ENCODE data around the gene INCA1.

Gene INCA1

DNA sequence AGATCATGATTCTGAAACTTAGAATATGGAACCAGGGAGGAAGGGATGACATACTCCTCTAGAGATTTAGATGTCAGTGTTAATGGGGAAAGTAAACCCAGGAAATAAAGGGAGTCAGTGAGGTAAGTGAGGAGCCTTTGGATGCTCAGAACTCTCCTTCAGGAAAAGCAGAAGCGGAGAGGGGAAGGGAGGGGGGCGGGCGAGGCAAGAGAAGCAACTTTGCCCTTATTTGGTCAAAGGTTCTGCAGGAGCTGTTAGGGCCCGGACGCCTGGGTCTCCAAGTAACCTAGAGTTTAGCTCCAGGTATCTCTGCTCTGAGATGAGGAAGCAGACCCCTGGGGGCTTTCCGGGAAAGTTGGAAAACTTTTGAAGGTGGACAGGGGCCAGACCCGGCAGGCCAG is 50.3 kb downstream of the INCA1 start:
- peak overlapping the region; percentile 90 for H3K4me3 ChIP-seq (ENCODE audit: control insufficient read depth, low read depth, low read length)
- no peak for DNase-seq (ENCODE audit: low read depth)
- TF ChIP-seq CTCF (conservative IDR thresholded peaks at IDR 0.05; ENCODE audit: control insufficient read depth, insufficient read depth, low read depth, low read length), result no peak

GRCh38 chr17:4946312-4946976 is 50.9 kb downstream of the INCA1 start:
- DNase-seq (ENCODE audit: low read depth), result no peak
- no peak for TF ChIP-seq CTCF (conservative IDR thresholded peaks at IDR 0.05; ENCODE audit: control insufficient read depth, insufficient read depth, low read depth, low read length)
- peak overlapping the region; percentile 90 for H3K4me3 ChIP-seq (ENCODE audit: control insufficient read depth, low read depth, low read length)

- DNase-seq (ENCODE audit: low read depth), result no peak
- H3K4me3 ChIP-seq (ENCODE audit: control insufficient read depth, low read depth, low read length), result peak overlapping the region; percentile 90
- no peak for TF ChIP-seq CTCF (conservative IDR thresholded peaks at IDR 0.05; ENCODE audit: control insufficient read depth, insufficient read depth, low read depth, low read length)
Observed at GRCh38 chr17:4945944-4946280, 51.4 kb downstream of the INCA1 start.

DNA sequence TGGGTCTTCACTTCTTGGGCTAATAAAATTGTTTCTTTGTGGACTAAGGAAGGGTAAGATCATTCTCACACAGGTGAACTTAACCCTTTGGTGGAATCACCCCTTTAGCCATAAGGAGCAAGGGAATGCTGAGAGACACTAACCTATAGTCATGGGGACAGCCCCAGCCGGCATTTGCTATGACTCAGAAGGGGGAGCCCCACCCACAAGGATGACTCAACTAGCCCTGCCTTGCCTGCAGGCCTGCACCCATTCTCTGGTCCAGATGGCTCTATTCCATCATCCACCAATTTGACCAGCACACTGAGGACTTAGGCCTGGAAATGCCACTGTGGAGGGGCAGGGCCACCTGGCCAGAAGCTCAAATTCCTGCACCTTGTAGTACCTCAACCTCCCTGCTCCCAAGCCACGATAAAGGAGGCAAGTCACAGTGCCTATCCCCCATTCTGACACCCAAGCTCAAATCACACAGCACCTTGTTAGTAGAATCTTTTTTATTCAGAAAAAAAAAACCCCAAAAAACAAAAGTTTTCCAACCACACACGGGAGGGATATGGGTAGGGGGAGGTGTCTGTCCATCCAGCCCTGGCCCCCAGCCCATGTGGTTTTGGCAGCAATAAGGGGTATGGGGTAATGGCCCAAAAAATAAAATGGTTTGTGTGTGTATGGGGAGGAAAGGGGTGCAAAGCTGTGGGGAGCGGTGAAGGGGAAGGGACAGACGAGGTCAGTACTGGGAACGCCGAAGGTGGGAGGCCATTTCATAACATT is 52.0 kb downstream of the INCA1 start:
- no peak for TF ChIP-seq CTCF (conservative IDR thresholded peaks at IDR 0.05; ENCODE audit: control insufficient read depth, insufficient read depth, low read depth, low read length)
- DNase-seq (ENCODE audit: low read depth), result peak; percentile 94
- peak overlapping the region; percentile 90 for H3K4me3 ChIP-seq (ENCODE audit: control insufficient read depth, low read depth, low read length)

GRCh38 chr17:4944554-4945175 is 52.7 kb downstream of the INCA1 start:
- DNase-seq (ENCODE audit: low read depth), result no peak
- peak overlapping the region; percentile 15 for H3K4me3 ChIP-seq (ENCODE audit: control insufficient read depth, low read depth, low read length)
- no peak for TF ChIP-seq CTCF (conservative IDR thresholded peaks at IDR 0.05; ENCODE audit: control insufficient read depth, insufficient read depth, low read depth, low read length)

DNA sequence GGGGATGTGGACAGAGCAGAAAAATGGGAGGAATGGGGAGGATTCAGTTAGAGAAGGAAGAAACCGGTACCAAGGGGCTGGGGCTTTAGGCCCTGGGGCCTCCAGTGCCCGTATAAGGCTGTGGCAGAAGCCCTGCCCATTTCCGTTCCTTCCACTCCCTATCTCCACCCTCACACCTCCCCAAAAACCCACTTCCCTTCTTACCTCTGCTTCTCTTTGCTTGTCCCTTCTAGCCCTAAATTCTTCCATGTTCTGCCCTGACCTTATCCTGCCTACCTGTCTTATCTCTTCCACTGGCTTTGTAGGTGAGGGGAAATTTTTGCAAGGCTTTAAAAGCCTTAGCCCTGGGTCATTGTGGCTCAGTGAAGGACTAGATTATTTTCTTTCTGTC is 53.2 kb downstream of the INCA1 start:
- DNase-seq (ENCODE audit: low read depth), result no peak

More for the DNA sequence above, 53.2 kb downstream of the INCA1 start:
- no peak overlapping the region for H3K4me3 ChIP-seq (ENCODE audit: control insufficient read depth, low read depth, low read length)
- TF ChIP-seq CTCF (conservative IDR thresholded peaks at IDR 0.05; ENCODE audit: control insufficient read depth, insufficient read depth, low read depth, low read length), result no peak

Measured in fibroblast of mammary gland (primary cell).